GM12873 (cell line): ENCODE results near the gene PARD6B.

ENCODE experiments used
- CTCF ChIP-seq: IDR thresholded peaks from 2 replicates; pipeline ENCODE4 v1.5.1; 2012; ENCODE audit warnings: low read depth, mild to moderate bottlenecking, moderate library complexity, low read length, control low read depth; ENCODE audit not compliant: insufficient read depth; ENCODE audit errors: missing control alignments

Gene PARD6B

GRCh38 chr20:50806126-50806768 is 74.9 kb downstream of the PARD6B start:
- TF ChIP-seq CTCF = no peak
